OCI-LY7 (cell line): ENCODE data around the gene WDR17.

ENCODE experiments used
- CTCF ChIP-seq: fragments of 200-600 bp; sonication (generic); conservative IDR thresholded peaks from 2 replicates; pipeline ENCODE4 v1.5.1; 2014; ENCODE audit warnings: mild to moderate bottlenecking, antibody characterized with exemption, low read length, moderate library complexity, mixed read lengths
- EZH2phosphoT487 ChIP-seq: fragments of 200-600 bp; sonication (generic); IDR thresholded peaks from 2 replicates; pipeline ENCODE4 v1.6.1; 2018; ENCODE audit warnings: low read depth, borderline replicate concordance, mild to moderate bottlenecking, mixed run types, antibody characterized with exemption, low read length, moderate library complexity, mixed read lengths

DNA sequence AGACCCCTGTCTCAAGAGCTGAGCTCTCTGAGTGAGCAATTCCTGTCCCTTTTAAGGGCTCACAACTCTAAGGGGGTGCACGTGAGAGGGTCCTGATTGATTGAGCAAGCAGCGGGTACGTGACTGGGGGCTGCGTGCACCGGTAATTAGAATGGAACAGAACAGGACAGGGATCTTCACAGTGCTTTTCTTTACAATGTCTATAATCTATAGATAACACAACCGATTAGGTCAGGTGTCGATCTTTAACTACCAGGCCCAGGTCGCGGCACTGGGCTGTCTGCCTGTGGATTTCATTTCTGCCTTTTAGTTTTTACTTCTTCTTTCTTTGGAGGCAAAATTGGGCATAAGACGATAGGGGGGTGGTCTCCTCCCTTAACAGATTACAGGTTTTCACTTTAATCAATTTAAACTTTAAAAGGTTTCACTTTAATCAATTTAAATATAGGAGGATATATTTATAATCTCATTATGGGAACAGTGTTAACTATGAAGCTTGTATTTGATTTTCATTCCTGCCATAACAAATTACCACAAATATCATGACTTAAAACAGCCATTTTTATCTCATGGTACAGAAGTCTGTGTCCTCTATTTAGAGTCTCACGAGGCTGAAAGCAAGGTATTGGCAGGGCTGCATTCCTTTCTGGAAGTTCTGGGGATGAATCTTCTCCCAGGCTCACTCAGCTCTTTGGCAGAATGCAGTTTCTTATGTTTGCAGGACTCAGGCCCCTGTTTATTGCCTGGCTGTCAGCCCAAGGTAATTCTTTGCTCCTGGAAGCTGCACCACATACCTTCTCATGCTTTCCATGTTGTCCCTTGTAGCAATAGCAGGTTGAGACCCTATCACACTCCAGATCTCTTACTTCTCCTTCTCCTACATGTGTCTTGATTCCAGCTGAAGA lies 124.5 kb downstream of the WDR17 start:
- TF ChIP-seq CTCF, result no peak
- no peak for TF ChIP-seq EZH2phosphoT487
